ENCODE data around the gene NSMF. TPM values are rescaled to one million over a fixed set of nuclear protein-coding genes. Genes with fewer than 3 reads are reported as not detected.

The NSMF gene
- total RNA-seq, 2 donors from 2014 or later, result 58.9 to 66.0 TPM

DNA sequence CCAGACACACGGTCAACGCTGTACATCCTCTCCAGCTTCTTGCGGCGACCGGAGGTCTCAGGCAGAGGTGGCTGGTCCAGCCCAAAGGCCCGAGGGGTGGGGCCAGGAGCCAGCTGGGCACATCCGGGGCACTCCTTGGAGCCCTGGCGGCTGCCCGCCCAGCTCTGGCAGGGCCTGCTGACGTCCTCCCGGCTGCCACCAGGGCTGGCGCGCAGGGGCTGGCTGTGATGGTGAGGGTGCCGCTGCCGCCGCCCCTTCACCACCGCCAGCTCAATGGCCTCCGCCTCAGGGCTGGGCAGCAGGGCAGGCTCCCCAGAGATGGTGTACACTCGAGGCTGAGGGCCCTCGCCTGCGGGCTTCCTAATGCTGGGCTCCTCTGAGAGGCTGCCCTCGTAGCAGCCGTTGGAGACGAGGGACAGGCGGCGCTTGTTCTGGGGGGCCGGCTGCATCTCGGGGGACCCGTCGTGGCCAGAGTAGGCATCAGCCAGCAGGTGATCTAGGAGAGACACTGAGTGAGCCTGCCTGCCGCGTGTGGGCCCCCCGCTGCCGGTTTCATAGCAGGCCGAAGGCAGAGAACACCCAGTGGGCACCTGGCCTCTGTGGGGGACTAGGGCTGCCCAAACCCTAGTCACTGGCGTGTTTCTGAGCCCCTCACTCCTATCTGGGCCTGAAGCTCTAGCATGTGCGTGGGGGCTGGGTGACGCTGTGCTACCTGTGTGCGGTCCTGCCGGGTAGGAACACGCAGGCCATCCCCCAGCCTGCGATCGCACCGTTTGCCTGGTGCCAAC lies 1.5 kb downstream of the NSMF start:
- DNase-seq, result no peak
- 95% methylated on average over 28 to 44 of the region's 44 CpGs for WGBS, 2 experiments (ENCODE audit: insufficient coverage in 1 of 2, insufficient read length in 1 of 2)
- Mint-ChIP-seq H3K4me1 (peaks cover 1% of the 10 kb centered on the region), H3K27me3 (ENCODE audit: insufficient read depth) (peaks cover 19% of the 10 kb centered on the region), H3K36me3 (ENCODE audit: low read depth) (peaks cover 14% of the 10 kb centered on the region), H3K27ac (no peak overlapping the region), H3K4me3 (peak overlapping the region; percentile 52), H3K9me3 (no peaks in the 10 kb centered on the region)
- H3K9me3 ChIP-seq (ENCODE audit: control insufficient read depth, low read length), result no peaks in the 10 kb centered on the region
- H3K4me1 ChIP-seq (ENCODE audit: control insufficient read depth, insufficient read depth, low read length), result peaks cover 4% of the 10 kb centered on the region
- H3K27me3 ChIP-seq (ENCODE audit: control insufficient read depth, insufficient read depth, low read length, poor library complexity, severe bottlenecking), result no peaks in the 10 kb centered on the region
- H3K36me3 ChIP-seq (ENCODE audit: control insufficient read depth, insufficient read depth, low read length), result peaks cover 13% of the 10 kb centered on the region
- H3K4me3 ChIP-seq (ENCODE audit: low read length), result peak overlapping the region; percentile 77
- TF ChIP-seq, protein P1, sequence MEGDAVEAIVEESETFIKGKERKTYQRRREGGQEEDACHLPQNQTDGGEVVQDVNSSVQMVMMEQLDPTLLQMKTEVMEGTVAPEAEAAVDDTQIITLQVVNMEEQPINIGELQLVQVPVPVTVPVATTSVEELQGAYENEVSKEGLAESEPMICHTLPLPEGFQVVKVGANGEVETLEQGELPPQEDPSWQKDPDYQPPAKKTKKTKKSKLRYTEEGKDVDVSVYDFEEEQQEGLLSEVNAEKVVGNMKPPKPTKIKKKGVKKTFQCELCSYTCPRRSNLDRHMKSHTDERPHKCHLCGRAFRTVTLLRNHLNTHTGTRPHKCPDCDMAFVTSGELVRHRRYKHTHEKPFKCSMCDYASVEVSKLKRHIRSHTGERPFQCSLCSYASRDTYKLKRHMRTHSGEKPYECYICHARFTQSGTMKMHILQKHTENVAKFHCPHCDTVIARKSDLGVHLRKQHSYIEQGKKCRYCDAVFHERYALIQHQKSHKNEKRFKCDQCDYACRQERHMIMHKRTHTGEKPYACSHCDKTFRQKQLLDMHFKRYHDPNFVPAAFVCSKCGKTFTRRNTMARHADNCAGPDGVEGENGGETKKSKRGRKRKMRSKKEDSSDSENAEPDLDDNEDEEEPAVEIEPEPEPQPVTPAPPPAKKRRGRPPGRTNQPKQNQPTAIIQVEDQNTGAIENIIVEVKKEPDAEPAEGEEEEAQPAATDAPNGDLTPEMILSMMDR (conservative IDR thresholded peaks at IDR 0.05), result no peak
- no peak overlapping the region for H3K9ac ChIP-seq (ENCODE audit: extremely low read depth, low read length, poor library complexity, severe bottlenecking)
- no peak overlapping the region for H3K27ac ChIP-seq (ENCODE audit: low read depth, low read length)

DNA sequence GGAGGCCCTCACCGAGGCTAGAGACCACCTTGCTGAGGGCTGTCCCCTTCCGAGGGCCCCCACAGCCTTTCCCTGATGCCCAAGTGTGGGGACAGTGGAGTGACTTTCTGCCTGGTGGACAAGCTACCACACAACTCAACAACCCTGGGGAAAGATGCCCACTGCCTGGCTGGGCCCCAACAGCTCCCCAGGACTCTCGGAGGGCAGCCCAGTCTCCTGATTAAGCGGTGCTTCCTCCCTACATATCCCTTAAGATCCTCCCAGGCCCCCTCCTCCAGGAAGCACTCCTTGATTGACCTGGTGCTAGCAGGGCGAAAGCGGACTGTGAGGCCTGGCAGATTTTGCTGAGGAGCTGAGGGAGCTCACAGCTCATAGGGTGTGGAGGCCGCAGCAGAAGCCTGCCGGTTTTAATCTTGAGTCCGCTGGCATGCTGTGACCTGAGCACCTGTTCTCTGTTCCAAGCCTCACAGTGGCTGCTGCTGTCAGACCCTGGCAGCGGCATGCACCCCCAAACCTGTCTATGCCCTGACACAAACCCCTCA lies 2.2 kb downstream of the NSMF start:
- Histone ChIP-seq H3K27ac (ENCODE audit: low read depth, low read length) (no peak overlapping the region), H3K36me3 (ENCODE audit: control insufficient read depth, insufficient read depth, low read length) (peaks cover 19% of the 10 kb centered on the region), H3K9me3 (ENCODE audit: control insufficient read depth, low read length) (no peaks in the 10 kb centered on the region), H3K4me1 (ENCODE audit: control insufficient read depth, insufficient read depth, low read length) (peaks cover 4% of the 10 kb centered on the region), H3K27me3 (ENCODE audit: control insufficient read depth, insufficient read depth, low read length, poor library complexity, severe bottlenecking) (no peaks in the 10 kb centered on the region), H3K9ac (ENCODE audit: extremely low read depth, low read length, poor library complexity, severe bottlenecking) (no peak overlapping the region), H3K4me3 (ENCODE audit: low read length) (no peak overlapping the region)
- 94 to 95% methylated on average over 7 to 10 of the region's 10 CpGs for WGBS, 2 experiments (ENCODE audit: insufficient coverage in 1 of 2, insufficient read length in 1 of 2)
- H3K4me3 Mint-ChIP-seq, result no peak overlapping the region
- H3K9me3 Mint-ChIP-seq, result no peaks in the 10 kb centered on the region
- H3K4me1 Mint-ChIP-seq, result peaks cover 1% of the 10 kb centered on the region
- no peak for DNase-seq
- H3K36me3 Mint-ChIP-seq (ENCODE audit: low read depth), result peaks cover 14% of the 10 kb centered on the region
- TF ChIP-seq, protein P1 (conservative IDR thresholded peaks at IDR 0.05), result no peak
- H3K27me3 Mint-ChIP-seq (ENCODE audit: insufficient read depth), result peaks cover 14% of the 10 kb centered on the region
- no peak overlapping the region for H3K27ac Mint-ChIP-seq

DNA sequence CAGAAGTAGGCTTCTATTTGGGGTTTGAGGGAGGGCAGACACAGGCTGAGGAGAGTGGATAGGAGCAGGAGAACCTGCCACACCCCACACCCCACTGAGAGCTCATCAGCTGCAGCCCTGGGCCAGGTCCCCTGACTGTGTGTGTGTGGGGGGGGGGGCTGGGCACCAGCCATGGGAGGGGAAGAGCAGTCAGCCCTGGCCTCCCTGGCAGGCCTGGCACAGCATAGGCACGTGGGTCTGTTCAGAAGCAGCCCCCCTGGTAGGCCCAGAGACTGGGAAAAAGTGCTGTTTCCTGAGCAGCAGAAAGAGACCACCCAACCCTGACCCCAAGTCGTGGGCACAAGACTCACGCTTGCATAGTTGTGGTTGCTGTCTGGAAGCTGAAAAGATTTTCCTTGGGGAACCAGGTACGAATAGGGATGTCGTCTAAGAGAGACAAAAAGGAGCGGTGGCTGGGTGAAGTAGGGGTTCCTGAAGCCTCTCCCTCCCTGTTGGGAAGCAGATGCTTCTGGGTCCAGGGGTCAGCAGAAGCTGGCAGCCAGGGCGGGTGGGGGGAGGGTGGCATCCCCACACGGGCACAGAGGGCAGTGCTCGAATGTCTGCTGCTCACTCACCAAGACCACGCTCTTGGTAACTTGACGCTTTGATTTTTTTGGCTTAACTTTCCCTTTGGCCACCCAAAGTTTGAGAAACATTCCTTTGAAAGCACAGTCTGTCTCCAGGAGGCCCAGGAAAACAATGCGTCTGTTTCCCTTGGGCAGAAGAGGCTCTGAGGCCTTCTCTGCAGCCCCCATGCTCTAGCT lies 2.9 kb downstream of the NSMF start:
- H3K9me3 Mint-ChIP-seq, result no peaks in the 10 kb centered on the region
- peaks cover 1% of the 10 kb centered on the region for H3K4me1 Mint-ChIP-seq
- TF ChIP-seq, protein P1 (conservative IDR thresholded peaks at IDR 0.05), result no peak
- peaks cover 14% of the 10 kb centered on the region for H3K36me3 Mint-ChIP-seq (ENCODE audit: low read depth)
- Histone ChIP-seq H3K9ac (ENCODE audit: extremely low read depth, low read length, poor library complexity, severe bottlenecking) (no peak overlapping the region), H3K27ac (ENCODE audit: low read depth, low read length) (no peak overlapping the region), H3K36me3 (ENCODE audit: control insufficient read depth, insufficient read depth, low read length) (peaks cover 19% of the 10 kb centered on the region), H3K4me1 (ENCODE audit: control insufficient read depth, insufficient read depth, low read length) (peaks cover 4% of the 10 kb centered on the region), H3K27me3 (ENCODE audit: control insufficient read depth, insufficient read depth, low read length, poor library complexity, severe bottlenecking) (no peaks in the 10 kb centered on the region), H3K9me3 (ENCODE audit: control insufficient read depth, low read length) (no peaks in the 10 kb centered on the region), H3K4me3 (ENCODE audit: low read length) (no peak overlapping the region)
- no peak overlapping the region for H3K4me3 Mint-ChIP-seq
- peaks cover 12% of the 10 kb centered on the region for H3K27me3 Mint-ChIP-seq (ENCODE audit: insufficient read depth)
- WGBS, 2 experiments (ENCODE audit: insufficient coverage in 1 of 2, insufficient read length in 1 of 2), result 91 to 96% methylated on average over 12 of the region's 12 CpGs
- H3K27ac Mint-ChIP-seq, result no peak overlapping the region
- DNase-seq, result no peak
